Transverse colon (tissue), 4 donors: ENCODE results near the gene SFXN2. TPM values are rescaled to one million over a fixed set of nuclear protein-coding genes. Genes with fewer than 3 reads are reported as not detected.

Experiments
- DNase-seq: peaks from one replicate; pipeline ENCODE4 v3.0.0-alpha.2; 2019
- H3K27ac ChIP-seq, 4 donors: fragments of 200-600 bp; sonication (generic); 2 replicates each; pipeline ENCODE4 v1.5.1; 2016 to 2018; ENCODE audit warnings: inconsistent platforms in 4 of 4
- H3K27me3 ChIP-seq: fragments of 200-600 bp; sonication (generic); 2 replicates; pipeline ENCODE4 v1.5.1; 2017; ENCODE audit warnings: inconsistent platforms
- H3K36me3 ChIP-seq, 4 donors: fragments of 200-600 bp; sonication (generic); 2 replicates each; pipeline ENCODE4 v1.5.1; 2017 to 2019; ENCODE audit warnings: inconsistent platforms in 4 of 4
- H3K4me1 ChIP-seq, 4 donors: fragments of 200-600 bp; sonication (generic); 2 replicates each; pipeline ENCODE4 v1.5.1; 2017 to 2020; ENCODE audit warnings: inconsistent platforms in 4 of 4
- H3K4me3 ChIP-seq, 4 donors: fragments of 200-600 bp; sonication (generic); 1 replicate in 1 of 4; 2 replicates in 3 of 4; pipeline versions ENCODE4 v1.5.1 to v1.6.1; 2017 to 2019; ENCODE audit warnings: inconsistent platforms in 4 of 4
- H3K9me3 ChIP-seq, 2 donors: fragments of 200-600 bp; sonication (generic); 2 replicates each; pipeline ENCODE4 v1.5.1; 2017 to 2019; ENCODE audit warnings: inconsistent platforms in 2 of 2
- EP300 ChIP-seq: sonication (generic); formaldehyde crosslinking; IDR thresholded peaks from one replicate; pipeline ENCODE4 v1.6.1; 2017; ENCODE audit warnings: antibody characterized with exemption, low read depth
- POLR2A ChIP-seq: fragments of 450-650 bp; IDR thresholded peaks from one replicate; pipeline ENCODE4 v1.6.1; 2016; ENCODE audit warnings: antibody characterized with exemption, mild to moderate bottlenecking, moderate library complexity
- POLR2AphosphoS5 ChIP-seq, 3 donors: sonication (generic); formaldehyde crosslinking; IDR thresholded peaks; one replicate each; pipeline ENCODE4 v1.6.1; 2016; ENCODE audit warnings: antibody characterized with exemption in 3 of 3
- WGBS, 2 donors: methylation state at CpG; one replicate each; pipeline ENCODE4 v1.1.5; 2018; ENCODE audit warnings: low coverage in 1 of 2; 5-methylcytosine and 5-hydroxymethylcytosine counted together
- in situ Hi-C, 4 donors: fragments of 200-750 bp; cut with MboI; loops; one replicate each; pipeline versions ENCODE4 v1.15.0 to v1.15.1; 2017; ENCODE audit warnings: low sequenced_read_pairs in 3 of 4, low pct_ligation_motif_present in 1 of 4, low pct_unique_long_range_greater_than_20kb in 1 of 4
- intact Hi-C: fragments of 100-400 bp; cut with DNase I; formaldehyde crosslinking; loops from one replicate; pipeline ENCODE4 v1.15.1; 2023; ENCODE audit warnings: low total_unique reads
- total RNA-seq, 4 donors: library from RNA; depleted of rRNA; stranded (reverse); fragments of >200 nt; gene quantifications; one replicate each; pipeline ENCODE4 v1.1.0, GENCODE V29; 2016
- TF ChIP-seq, protein P1 (sequence below), 5 experiments: fragments of 200-600 bp in 3 of 5; fragments of 450-650 bp in 2 of 5; sonication (generic) in 3 of 5; IDR thresholded peaks; 1 replicate in 2 of 5; 2 replicates in 3 of 5; pipeline ENCODE4 v1.5.1; 2016 to 2017; ENCODE audit warnings: antibody characterized with exemption in 5 of 5, inconsistent platforms in 3 of 5, mild to moderate bottlenecking in 2 of 5, moderate library complexity in 1 of 5

Gene SFXN2
- total RNA-seq, 4 donors from 2014 or later = 2.1 to 64.9 (median 7.3) TPM

DNA sequence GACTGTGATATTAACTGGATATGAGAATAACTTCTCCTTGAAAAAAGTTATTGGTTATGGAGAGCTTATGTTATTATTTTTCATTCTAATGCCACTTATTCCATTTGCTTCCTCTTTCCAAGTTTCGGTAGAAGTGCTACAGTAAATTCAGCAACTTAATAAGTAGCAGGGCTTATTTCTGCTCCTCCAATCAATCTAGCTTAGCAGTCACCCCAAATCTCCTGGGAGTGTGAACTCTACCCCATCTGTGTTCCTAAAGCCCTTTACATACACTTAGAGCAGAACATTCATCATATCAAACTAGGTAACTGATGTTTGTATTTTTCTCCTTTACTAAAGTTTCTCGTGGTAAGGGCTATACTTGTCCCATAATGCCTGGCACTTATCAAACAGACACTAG lies 8.9 kb upstream of the SFXN2 start:
- DNase-seq = no peak
- H3K9me3 ChIP-seq = no peaks in the 10 kb centered on the region
- in situ Hi-C loops (no loop called here), intact Hi-C loops (no loop called here)
- H3K27me3 ChIP-seq = no peaks in the 10 kb centered on the region
- H3K4me3 ChIP-seq = no peak overlapping the region
- H3K36me3 ChIP-seq = no peaks in the 10 kb centered on the region
- H3K4me1 ChIP-seq = no peaks in the 10 kb centered on the region
- WGBS, 2 donors = 55 to 92% methylated on average over 2 of the region's 2 CpGs
- no peak overlapping the region for H3K27ac ChIP-seq
- TF ChIP-seq POLR2A (no peak), EP300 (no peak), POLR2AphosphoS5 (IDR thresholded peaks at IDR 0.05) (no peak)
- TF ChIP-seq, protein P1, sequence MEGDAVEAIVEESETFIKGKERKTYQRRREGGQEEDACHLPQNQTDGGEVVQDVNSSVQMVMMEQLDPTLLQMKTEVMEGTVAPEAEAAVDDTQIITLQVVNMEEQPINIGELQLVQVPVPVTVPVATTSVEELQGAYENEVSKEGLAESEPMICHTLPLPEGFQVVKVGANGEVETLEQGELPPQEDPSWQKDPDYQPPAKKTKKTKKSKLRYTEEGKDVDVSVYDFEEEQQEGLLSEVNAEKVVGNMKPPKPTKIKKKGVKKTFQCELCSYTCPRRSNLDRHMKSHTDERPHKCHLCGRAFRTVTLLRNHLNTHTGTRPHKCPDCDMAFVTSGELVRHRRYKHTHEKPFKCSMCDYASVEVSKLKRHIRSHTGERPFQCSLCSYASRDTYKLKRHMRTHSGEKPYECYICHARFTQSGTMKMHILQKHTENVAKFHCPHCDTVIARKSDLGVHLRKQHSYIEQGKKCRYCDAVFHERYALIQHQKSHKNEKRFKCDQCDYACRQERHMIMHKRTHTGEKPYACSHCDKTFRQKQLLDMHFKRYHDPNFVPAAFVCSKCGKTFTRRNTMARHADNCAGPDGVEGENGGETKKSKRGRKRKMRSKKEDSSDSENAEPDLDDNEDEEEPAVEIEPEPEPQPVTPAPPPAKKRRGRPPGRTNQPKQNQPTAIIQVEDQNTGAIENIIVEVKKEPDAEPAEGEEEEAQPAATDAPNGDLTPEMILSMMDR (IDR thresholded peaks at IDR 0.05) = no peak

DNA sequence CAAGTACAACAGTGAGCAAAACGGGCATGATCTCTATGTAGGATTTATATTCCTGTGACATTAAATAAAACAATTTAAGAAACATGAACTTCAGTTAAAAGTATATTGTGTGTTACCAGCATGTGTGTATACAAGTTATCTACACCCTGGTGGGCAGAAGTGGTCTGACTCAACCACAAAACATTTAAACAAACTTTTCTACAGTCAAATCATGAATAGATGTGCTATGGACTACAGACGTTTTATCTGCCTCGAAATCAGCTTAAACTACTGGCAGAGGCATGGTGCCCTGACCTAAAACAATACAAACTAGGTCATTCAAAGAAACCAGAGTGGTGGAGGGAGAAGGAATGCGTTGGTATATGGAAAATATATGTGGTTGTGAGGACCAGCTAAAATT lies 3.8 kb upstream of the SFXN2 start:
- in situ Hi-C loops = no loop called here
- Histone ChIP-seq H3K4me1 (peaks cover 0 to 17% (median 12%) of the 10 kb centered on the region in 4 donors), H3K27ac (no peak overlapping the region)

DNA sequence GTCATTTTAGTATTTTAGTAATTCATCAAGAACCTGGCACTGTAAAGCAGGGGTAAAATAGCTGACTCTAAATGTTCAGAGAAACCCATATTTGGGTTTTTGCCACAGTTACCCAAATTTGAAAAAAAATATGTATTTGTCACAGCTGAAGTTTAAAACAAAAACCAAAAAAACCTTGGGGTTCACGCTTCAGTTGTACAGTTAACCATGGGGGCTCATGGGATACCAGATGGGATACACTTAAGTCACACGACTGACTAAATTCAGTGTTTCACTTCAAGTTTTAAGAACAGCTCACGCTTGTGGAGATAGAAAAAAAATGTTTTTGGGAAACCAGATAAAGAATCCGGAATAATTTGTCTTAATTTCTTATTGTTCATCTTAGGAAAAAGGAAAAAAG lies 2.3 kb upstream of the SFXN2 start:
- H3K27ac ChIP-seq = peak overlapping the region in 1 of 4 donors; percentile 89
- intact Hi-C loops = no loop called here
- TF ChIP-seq POLR2AphosphoS5 (IDR thresholded peaks at IDR 0.05) = no peak
- TF ChIP-seq, protein P1 (IDR thresholded peaks at IDR 0.05) = no peak
- TF ChIP-seq EP300 = no peak
- no peak for TF ChIP-seq POLR2A

More for the DNA sequence above, 3.8 kb upstream of the SFXN2 start:
- no peaks in the 10 kb centered on the region for H3K27me3 ChIP-seq
- intact Hi-C loops = no loop called here
- H3K4me3 ChIP-seq = no peak overlapping the region
- WGBS, 2 donors = 51 to 54% methylated on average over 4 of the region's 4 CpGs
- no peaks in the 10 kb centered on the region for H3K9me3 ChIP-seq
- no peak for DNase-seq
- TF ChIP-seq POLR2AphosphoS5 (IDR thresholded peaks at IDR 0.05) = no peak
- TF ChIP-seq, protein P1 (IDR thresholded peaks at IDR 0.05) = no peak
- no peak for TF ChIP-seq POLR2A
- TF ChIP-seq EP300 = no peak
- H3K36me3 ChIP-seq = no peaks in the 10 kb centered on the region

DNA sequence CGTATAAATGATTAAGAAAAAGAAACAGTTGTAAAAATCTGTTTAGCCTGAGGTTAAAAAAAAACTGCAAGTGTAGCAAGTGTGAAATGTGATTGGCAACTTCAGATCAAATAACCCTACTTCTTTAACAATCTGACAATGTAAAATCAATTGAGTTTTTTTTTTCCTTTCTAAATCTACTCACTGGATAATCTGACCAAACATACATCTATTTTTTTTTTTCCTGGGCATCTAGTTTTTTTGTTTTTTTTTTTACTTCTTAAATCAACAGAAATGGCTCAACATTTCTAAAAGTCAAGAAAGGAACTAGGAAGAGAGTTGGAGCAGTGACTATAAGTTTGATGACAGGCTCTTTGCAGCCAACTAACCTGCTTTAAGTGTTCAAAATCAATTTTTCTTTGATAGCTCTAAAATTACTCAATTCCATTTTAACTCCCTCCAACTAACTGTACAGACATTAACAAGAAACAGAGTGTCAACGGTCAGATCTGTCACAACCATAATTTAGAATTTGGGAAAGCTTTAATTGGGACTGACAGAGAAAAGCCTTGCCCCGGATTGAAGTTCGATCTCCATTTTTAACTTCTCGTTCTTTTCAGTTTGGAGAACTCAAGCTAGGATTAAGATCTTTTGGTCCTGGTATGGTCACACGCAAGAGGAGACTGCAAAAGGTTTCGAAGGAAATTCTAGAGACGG lies 1.4 kb upstream of the SFXN2 start:
- Histone ChIP-seq H3K9me3 (no peaks in the 10 kb centered on the region), H3K27me3 (no peaks in the 10 kb centered on the region), H3K36me3 (no peaks in the 10 kb centered on the region), H3K4me3 (peak overlapping the region; percentile 85 to 96 (median 88)), H3K4me1 (peaks cover 0 to 17% (median 12%) of the 10 kb centered on the region in 4 donors), H3K27ac (peak overlapping the region; percentile 89 to 94 (median 92))
- DNase-seq = no peak
- in situ Hi-C loops = no loop called here
- no peak for TF ChIP-seq POLR2A
- TF ChIP-seq, protein P1 (IDR thresholded peaks at IDR 0.05) = no peak
- TF ChIP-seq POLR2AphosphoS5 (IDR thresholded peaks at IDR 0.05) = no peak
- no peak for TF ChIP-seq EP300
- WGBS, 2 donors = 6 to 15% methylated on average over 7 to 8 of the region's 8 CpGs
- intact Hi-C loops = no loop called here

More for the DNA sequence above, 2.3 kb upstream of the SFXN2 start:
- Histone ChIP-seq H3K36me3 (no peaks in the 10 kb centered on the region), H3K27me3 (no peaks in the 10 kb centered on the region), H3K4me1 (peaks cover 0 to 17% (median 12%) of the 10 kb centered on the region in 4 donors), H3K9me3 (no peaks in the 10 kb centered on the region), H3K4me3 (no peak overlapping the region)
- no peak for DNase-seq
- in situ Hi-C loops = no loop called here
- 60 to 67% methylated on average over 4 of the region's 4 CpGs for WGBS, 2 donors
